Stromal cell of bone marrow (primary cell): ENCODE data around the gene SEC16B.

Experiments used
- DNase-seq: peaks from one replicate; pipeline ENCODE4 v3.0.0-alpha.2; 2012; ENCODE audit warnings: low read depth

SEC16B gene

GRCh38 chr1:177902266-177902665, 67.6 kb downstream of the SEC16B start:
- DNase-seq, result no peak

GRCh38 chr1:177897998-177898654, 71.7 kb downstream of the SEC16B start:
- no peak for DNase-seq

GRCh38 chr1:177897281-177897997, 72.4 kb downstream of the SEC16B start:
- no peak for DNase-seq
